Hepatocyte (in vitro differentiated cells): ENCODE data around the gene ZNF267. TPM values are rescaled to one million over a fixed set of nuclear protein-coding genes. Genes with fewer than 3 reads are reported as not detected.

ENCODE experiments used
- DNase-seq: peaks from one replicate; pipeline ENCODE4 v3.0.0-alpha.2; 2016; ENCODE audit warnings: low spot score
- H2AFZ ChIP-seq: fragments of 200-600 bp; sonication (generic); 2 replicates; pipeline ENCODE4 v1.6.0; 2016; ENCODE audit warnings: antibody characterized with exemption, mild to moderate bottlenecking
- H3K27ac ChIP-seq: fragments of 200-600 bp; sonication (generic); 2 replicates; pipeline ENCODE4 v1.5.1; 2016; ENCODE audit warnings: mild to moderate bottlenecking
- H3K27me3 ChIP-seq: fragments of 200-600 bp; sonication (generic); 2 replicates; pipeline ENCODE4 v1.6.1; 2016
- H3K36me3 ChIP-seq: fragments of 200-600 bp; sonication (generic); replicated peaks from 2 replicates; pipeline ENCODE4 v1.5.1; 2016; ENCODE audit warnings: low read depth; ENCODE audit not compliant: insufficient read depth
- H3K4me1 ChIP-seq: fragments of 200-600 bp; sonication (generic); 2 replicates; pipeline ENCODE4 v1.5.1; 2016; ENCODE audit warnings: mild to moderate bottlenecking, moderate library complexity; ENCODE audit not compliant: insufficient read depth
- H3K4me2 ChIP-seq: fragments of 200-600 bp; sonication (generic); 2 replicates; pipeline ENCODE4 v1.6.0; 2016
- H3K4me3 ChIP-seq: fragments of 200-600 bp; sonication (generic); 2 replicates; pipeline ENCODE4 v1.5.1; 2016; ENCODE audit warnings: mild to moderate bottlenecking
- H3K79me2 ChIP-seq: fragments of 200-600 bp; sonication (generic); 2 replicates; pipeline ENCODE4 v1.6.0; 2017; ENCODE audit warnings: mild to moderate bottlenecking
- H3K9me2 ChIP-seq: fragments of 200-600 bp; sonication (generic); replicated peaks from 2 replicates; pipeline ENCODE4 v1.6.0; 2017; ENCODE audit warnings: mild to moderate bottlenecking; ENCODE audit not compliant: insufficient read depth
- H3K9me3 ChIP-seq: fragments of 200-600 bp; sonication (generic); 2 replicates; pipeline ENCODE4 v1.5.1; 2016; ENCODE audit warnings: low read depth, mild to moderate bottlenecking
- H4K20me1 ChIP-seq: fragments of 200-600 bp; sonication (generic); 2 replicates; pipeline ENCODE4 v1.6.0; 2016; ENCODE audit warnings: mild to moderate bottlenecking; ENCODE audit not compliant: insufficient read depth, poor library complexity, severe bottlenecking
- EZH2 ChIP-seq: fragments of 200-600 bp; sonication (generic); IDR thresholded peaks from 2 replicates; pipeline ENCODE4 v1.6.1; 2016; ENCODE audit warnings: antibody characterized with exemption, mild to moderate bottlenecking, borderline replicate concordance
- EZH2phosphoT487 ChIP-seq: fragments of 200-600 bp; sonication (generic); IDR thresholded peaks from one replicate; pipeline ENCODE4 v1.6.1; 2018; ENCODE audit warnings: antibody characterized with exemption, mild to moderate bottlenecking, low read depth, moderate library complexity; ENCODE audit not compliant: unreplicated experiment, severe bottlenecking
- WGBS: methylation state at CpG from one replicate; pipeline ENCODE4 v1.1.6; 2016; ENCODE audit warnings: low lambda C conversion rate; ENCODE audit errors: missing lambda C conversion rate; 5-methylcytosine and 5-hydroxymethylcytosine counted together
- polyA plus RNA-seq: library from polyadenylated mRNA; unstranded; fragments of >200 nt; fragmentation: Nextera tagmentation; extraction: Ambion mirVana; gene quantifications from 2 replicates; pipeline ENCODE4 v1.2.1, GENCODE V29; 2016
- total RNA-seq: library from RNA; depleted of rRNA; stranded (reverse); fragments of >200 nt; gene quantifications from 2 replicates; pipeline ENCODE4 v1.2.3, GENCODE V29; 2014
- TF ChIP-seq, protein P1 (sequence below): fragments of 200-600 bp; sonication (generic); IDR thresholded peaks from 2 replicates; pipeline ENCODE4 v1.5.1; 2016; ENCODE audit warnings: antibody characterized with exemption, mild to moderate bottlenecking; ENCODE audit not compliant: poor library complexity

Gene ZNF267
- total and polyA plus RNA-seq, 2 experiments from 2014 or later = 6.4 to 18.2 TPM

DNA sequence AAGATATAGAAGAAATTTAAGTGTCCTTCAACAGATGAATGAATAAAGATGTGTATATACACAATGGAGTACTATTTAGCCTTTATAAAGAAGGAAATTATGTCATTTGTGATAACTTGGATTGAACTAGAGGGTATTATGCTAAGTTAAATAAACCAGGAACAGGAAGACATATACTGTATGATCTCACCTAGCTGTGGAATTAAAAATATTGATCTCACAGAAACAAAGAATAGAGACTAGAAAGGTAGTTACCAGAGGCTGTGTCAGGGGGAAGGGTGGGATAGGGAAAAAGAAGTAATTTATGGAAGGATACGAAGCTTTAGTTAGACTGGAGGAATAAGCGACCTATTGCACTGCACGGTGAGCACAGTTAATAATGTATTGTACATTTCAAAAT, 5.4 kb upstream of the ZNF267 start:
- H4K20me1 ChIP-seq = no peaks in the 10 kb centered on the region
- WGBS = 35% methylated on average over 3 of the region's 3 CpGs
- H3K27ac ChIP-seq = no peak overlapping the region
- no peak overlapping the region for H2AFZ ChIP-seq
- no peak overlapping the region for H3K4me3 ChIP-seq
- H3K4me1 ChIP-seq = no peaks in the 10 kb centered on the region
- H3K79me2 ChIP-seq = no peaks in the 10 kb centered on the region
- no peak overlapping the region for H3K4me2 ChIP-seq
- no peaks in the 10 kb centered on the region for H3K9me3 ChIP-seq
- peaks cover 11% of the 10 kb centered on the region for H3K27me3 ChIP-seq
- H3K9me2 ChIP-seq = no peaks in the 10 kb centered on the region
- no peaks in the 10 kb centered on the region for H3K36me3 ChIP-seq
- TF ChIP-seq EZH2phosphoT487 (no peak), EZH2 (no peak)
- TF ChIP-seq, protein P1, sequence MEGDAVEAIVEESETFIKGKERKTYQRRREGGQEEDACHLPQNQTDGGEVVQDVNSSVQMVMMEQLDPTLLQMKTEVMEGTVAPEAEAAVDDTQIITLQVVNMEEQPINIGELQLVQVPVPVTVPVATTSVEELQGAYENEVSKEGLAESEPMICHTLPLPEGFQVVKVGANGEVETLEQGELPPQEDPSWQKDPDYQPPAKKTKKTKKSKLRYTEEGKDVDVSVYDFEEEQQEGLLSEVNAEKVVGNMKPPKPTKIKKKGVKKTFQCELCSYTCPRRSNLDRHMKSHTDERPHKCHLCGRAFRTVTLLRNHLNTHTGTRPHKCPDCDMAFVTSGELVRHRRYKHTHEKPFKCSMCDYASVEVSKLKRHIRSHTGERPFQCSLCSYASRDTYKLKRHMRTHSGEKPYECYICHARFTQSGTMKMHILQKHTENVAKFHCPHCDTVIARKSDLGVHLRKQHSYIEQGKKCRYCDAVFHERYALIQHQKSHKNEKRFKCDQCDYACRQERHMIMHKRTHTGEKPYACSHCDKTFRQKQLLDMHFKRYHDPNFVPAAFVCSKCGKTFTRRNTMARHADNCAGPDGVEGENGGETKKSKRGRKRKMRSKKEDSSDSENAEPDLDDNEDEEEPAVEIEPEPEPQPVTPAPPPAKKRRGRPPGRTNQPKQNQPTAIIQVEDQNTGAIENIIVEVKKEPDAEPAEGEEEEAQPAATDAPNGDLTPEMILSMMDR = no peak
- no peak for DNase-seq

DNA sequence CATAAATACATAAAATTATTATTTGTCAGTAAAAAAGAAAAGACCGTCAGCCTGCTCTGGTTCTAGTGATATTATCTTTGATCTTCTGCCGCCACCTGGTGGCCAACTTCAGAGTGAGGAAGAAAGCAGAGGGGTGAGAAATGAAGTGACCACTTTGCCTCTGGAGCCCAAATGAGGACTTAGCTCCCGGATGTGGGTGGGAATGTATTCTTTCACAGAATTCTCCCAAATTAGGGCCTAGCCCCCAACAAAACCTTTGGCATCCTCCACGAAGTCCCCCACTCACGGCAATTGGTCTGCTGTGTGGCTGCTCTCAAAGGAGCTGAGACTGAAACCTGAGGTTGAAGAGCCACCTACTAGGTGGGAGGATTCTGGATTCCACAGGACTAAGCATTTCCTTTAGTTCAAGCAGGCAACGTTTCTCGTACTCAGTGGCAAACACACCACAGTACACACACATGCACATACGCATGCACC, 4.9 kb upstream of the ZNF267 start:
- Histone ChIP-seq H3K4me1 (no peaks in the 10 kb centered on the region), H3K4me3 (no peak overlapping the region), H3K27ac (no peak overlapping the region), H3K79me2 (no peaks in the 10 kb centered on the region), H2AFZ (no peak overlapping the region), H3K4me2 (peak overlapping the region; percentile 48), H3K36me3 (no peaks in the 10 kb centered on the region), H3K9me3 (no peaks in the 10 kb centered on the region), H4K20me1 (no peaks in the 10 kb centered on the region), H3K9me2 (no peaks in the 10 kb centered on the region), H3K27me3 (peaks cover 6% of the 10 kb centered on the region)
- TF ChIP-seq, protein P1 = peak; percentile 91
- no peak for TF ChIP-seq EZH2phosphoT487
- 24% methylated on average over 8 of the region's 8 CpGs for WGBS
- peak; percentile 87 for DNase-seq

DNA sequence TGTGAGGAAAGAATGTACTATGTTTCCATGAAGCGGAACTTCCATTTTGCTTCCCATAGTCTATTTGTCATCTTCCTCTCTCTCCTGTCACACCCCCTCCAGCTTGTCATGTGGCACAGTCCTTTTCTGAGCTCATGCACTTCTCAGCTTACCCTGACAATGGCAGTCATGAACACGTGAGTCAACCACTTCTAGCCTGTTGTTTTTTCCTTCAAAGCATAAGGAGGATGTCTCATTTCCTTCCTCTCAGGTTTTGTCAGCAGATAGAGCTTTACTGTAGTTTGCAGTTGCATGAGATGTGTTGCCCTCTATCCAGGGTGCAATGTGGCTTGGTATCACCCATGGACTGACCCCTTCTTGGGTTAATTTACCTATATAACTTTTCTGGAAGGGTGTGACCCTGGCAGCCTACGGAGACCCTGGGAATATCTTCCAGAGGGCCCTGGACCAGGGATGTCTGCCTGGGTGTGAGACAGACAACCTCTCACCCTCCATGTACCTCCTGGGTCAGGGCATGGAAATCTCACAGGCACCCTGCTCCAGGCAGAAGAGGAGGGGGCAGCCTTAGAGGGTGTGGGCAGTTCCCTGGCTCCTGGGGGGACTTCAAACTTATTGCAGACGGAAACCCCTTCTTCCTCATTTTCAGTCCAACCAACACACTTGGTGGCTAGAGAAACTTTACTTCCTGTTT, 4.0 kb upstream of the ZNF267 start:
- Histone ChIP-seq H3K4me2 (no peak overlapping the region), H3K9me2 (no peaks in the 10 kb centered on the region), H3K27me3 (peaks cover 2% of the 10 kb centered on the region), H3K9me3 (no peaks in the 10 kb centered on the region), H3K4me1 (no peaks in the 10 kb centered on the region), H3K4me3 (no peak overlapping the region), H2AFZ (no peak overlapping the region), H3K27ac (no peak overlapping the region), H3K79me2 (peaks cover 7% of the 10 kb centered on the region), H3K36me3 (no peaks in the 10 kb centered on the region), H4K20me1 (no peaks in the 10 kb centered on the region)
- WGBS = 59% methylated on average over 4 of the region's 4 CpGs
- no peak for DNase-seq
- TF ChIP-seq EZH2 = no peak

DNA sequence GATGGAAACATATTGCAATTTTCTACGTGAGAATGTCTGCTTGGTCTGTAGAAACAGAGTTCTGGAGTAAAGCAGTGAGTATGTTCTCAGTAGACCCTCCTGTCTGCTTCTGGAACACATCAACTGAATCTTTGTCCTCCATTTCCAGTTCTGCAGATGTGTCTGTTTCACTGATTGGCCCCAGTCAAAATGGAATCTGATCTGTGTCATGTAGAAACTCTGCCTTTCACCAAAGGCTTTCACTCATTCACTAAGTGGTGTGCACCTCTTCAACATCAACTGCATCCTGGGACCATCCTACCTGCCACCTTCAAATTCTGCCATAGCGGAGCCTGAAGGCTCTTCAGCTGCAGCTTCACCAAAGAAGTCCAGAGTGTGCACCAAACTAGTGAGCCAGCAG, 2.8 kb upstream of the ZNF267 start:
- no peak for DNase-seq
- Histone ChIP-seq H3K27me3 (peaks cover 2% of the 10 kb centered on the region), H3K4me1 (peaks cover 11% of the 10 kb centered on the region), H3K9me2 (no peaks in the 10 kb centered on the region), H3K4me2 (no peak overlapping the region), H3K79me2 (peaks cover 19% of the 10 kb centered on the region), H3K27ac (no peak overlapping the region), H3K4me3 (no peak overlapping the region), H2AFZ (no peak overlapping the region), H3K36me3 (no peaks in the 10 kb centered on the region), H4K20me1 (no peaks in the 10 kb centered on the region), H3K9me3 (no peaks in the 10 kb centered on the region)
- no peak for TF ChIP-seq EZH2phosphoT487
- TF ChIP-seq, protein P1 = no peak
- no peak for TF ChIP-seq EZH2
- WGBS = 84% methylated on average over 2 of the region's 2 CpGs
